ENCODE data around the gene VSX1. TPM values are rescaled to one million over a fixed set of nuclear protein-coding genes. Genes with fewer than 3 reads are reported as not detected.

The VSX1 gene
- total and polyA plus RNA-seq, 9 of the 15 experiments (the other 6 are each of a cell fraction or from before 2014, with no cell fraction given) = not detected

DNA sequence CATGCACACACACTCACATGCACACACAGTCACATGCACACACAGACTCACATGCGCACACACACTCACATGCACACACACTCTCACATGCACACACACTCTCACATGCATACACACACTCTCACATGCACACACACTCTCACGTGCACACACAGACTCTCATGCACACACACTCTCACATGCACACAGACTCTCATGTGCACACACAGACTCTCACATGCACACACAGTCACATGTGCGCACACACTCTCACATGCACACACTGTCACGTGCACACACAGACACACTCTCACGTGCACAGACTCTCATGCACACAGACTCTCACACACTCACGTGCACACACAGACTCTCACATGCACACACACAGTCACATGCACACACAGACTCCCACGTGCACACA lies 36.6 kb upstream of the VSX1 start:
- ATAC-seq (no peak), FAIRE-seq (no peak), DNase-seq (ENCODE audit: extremely low read depth in 1 of 4, low spot score in 3 of 4) (no peak)
- Histone ChIP-seq H3K79me2 (ENCODE audit: control insufficient read depth, insufficient read depth, low read length) (no peaks in the 10 kb centered on the region), H2AFZ (ENCODE audit: low read depth, low read length) (no peak overlapping the region), H3K27me3 (ENCODE audit: control insufficient read depth in 2 of 2, insufficient read depth in 2 of 2, low read length in 2 of 2) (peaks cover 0 to 11% of the 10 kb centered on the region in 2 experiments; a peak in 4 of 5 replicates), H3K27ac (ENCODE audit: extremely low read depth, low read depth, low read length) (no peak overlapping the region), H3K4me1 (replicated peaks in 1 of 2; ENCODE audit: control insufficient read depth in 2 of 2, insufficient read depth in 2 of 2, low read length in 2 of 2) (no peaks in the 10 kb centered on the region), H3K4me3 (no peak overlapping the region), H4K20me1 (replicated peaks; ENCODE audit: control insufficient read depth, insufficient read depth, low read length) (no peaks in the 10 kb centered on the region), H3K9me3 (replicated peaks; ENCODE audit: control insufficient read depth, insufficient read depth, low read depth, low read length) (no peaks in the 10 kb centered on the region), H3K4me2 (ENCODE audit: insufficient read depth, low read length) (no peak overlapping the region), H3K36me3 (ENCODE audit: control insufficient read depth, insufficient read depth, low read length) (no peaks in the 10 kb centered on the region), H3K9me1 (ENCODE audit: control insufficient read depth, insufficient read depth, low read length) (no peaks in the 10 kb centered on the region), H3K9ac (ENCODE audit: insufficient read depth in 1 of 2, low read depth in 2 of 2, low read length in 2 of 2) (no peak overlapping the region)
- in situ Hi-C loops (cut with MboI) = no loop called here
- TF ChIP-seq, protein P1, sequence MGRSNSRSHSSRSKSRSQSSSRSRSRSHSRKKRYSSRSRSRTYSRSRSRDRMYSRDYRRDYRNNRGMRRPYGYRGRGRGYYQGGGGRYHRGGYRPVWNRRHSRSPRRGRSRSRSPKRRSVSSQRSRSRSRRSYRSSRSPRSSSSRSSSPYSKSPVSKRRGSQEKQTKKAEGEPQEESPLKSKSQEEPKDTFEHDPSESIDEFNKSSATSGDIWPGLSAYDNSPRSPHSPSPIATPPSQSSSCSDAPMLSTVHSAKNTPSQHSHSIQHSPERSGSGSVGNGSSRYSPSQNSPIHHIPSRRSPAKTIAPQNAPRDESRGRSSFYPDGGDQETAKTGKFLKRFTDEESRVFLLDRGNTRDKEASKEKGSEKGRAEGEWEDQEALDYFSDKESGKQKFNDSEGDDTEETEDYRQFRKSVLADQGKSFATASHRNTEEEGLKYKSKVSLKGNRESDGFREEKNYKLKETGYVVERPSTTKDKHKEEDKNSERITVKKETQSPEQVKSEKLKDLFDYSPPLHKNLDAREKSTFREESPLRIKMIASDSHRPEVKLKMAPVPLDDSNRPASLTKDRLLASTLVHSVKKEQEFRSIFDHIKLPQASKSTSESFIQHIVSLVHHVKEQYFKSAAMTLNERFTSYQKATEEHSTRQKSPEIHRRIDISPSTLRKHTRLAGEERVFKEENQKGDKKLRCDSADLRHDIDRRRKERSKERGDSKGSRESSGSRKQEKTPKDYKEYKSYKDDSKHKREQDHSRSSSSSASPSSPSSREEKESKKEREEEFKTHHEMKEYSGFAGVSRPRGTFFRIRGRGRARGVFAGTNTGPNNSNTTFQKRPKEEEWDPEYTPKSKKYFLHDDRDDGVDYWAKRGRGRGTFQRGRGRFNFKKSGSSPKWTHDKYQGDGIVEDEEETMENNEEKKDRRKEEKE (IDR thresholded peaks at IDR 0.05; ENCODE audit: borderline replicate concordance in 1 of 2, control insufficient read depth in 1 of 2, low read depth in 2 of 2, low read length in 1 of 2) = no peak
- TF ChIP-seq SFPQ (IDR thresholded peaks at IDR 0.05; ENCODE audit: low read depth, low read length) = no peak
- no peak for TF ChIP-seq CBX2 (IDR thresholded peaks at IDR 0.05; ENCODE audit: insufficient read depth, low read length, poor library complexity, severe bottlenecking)
- TF ChIP-seq ATF7 (IDR thresholded peaks at IDR 0.05) = no peak
- CTCF ChIA-PET (ENCODE audit: low intra/inter-chr PET ratio) = no interaction called here
- no TSS peak for BruUV-seq (replicated peaks)
- POLR2A ChIA-PET = no interaction called here
- WGBS (ENCODE audit: insufficient coverage, low coverage, missing lambda C conversion rate) = 9% methylated on average over 7 of the region's 7 CpGs
- intact Hi-C loops (cut with micrococcal nuclease) = no loop called here

Measured in K562 (cell line).